Ovary (tissue), 3 donors: ENCODE results near the gene MUC2.

ENCODE experiments used
- CTCF ChIP-seq, 3 donors: fragments of 450-650 bp in 2 of 3; fragments of 200-600 bp in 1 of 3; IDR thresholded peaks; one replicate each; pipeline versions ENCODE4 v1.5.1 to v1.8.0; 2016 to 2022; ENCODE audit warnings: antibody characterized with exemption in 3 of 3, mild to moderate bottlenecking in 1 of 3
- EP300 ChIP-seq: sonication (generic); formaldehyde crosslinking; IDR thresholded peaks from one replicate; pipeline ENCODE4 v1.6.1; 2017; ENCODE audit warnings: antibody characterized with exemption
- POLR2A ChIP-seq: fragments of 450-650 bp; IDR thresholded peaks from one replicate; pipeline ENCODE4 v1.6.1; 2017; ENCODE audit warnings: antibody characterized with exemption, mild to moderate bottlenecking, moderate library complexity
- donor health status: DM: no; HTN: no; CAD: no.

- no peak for TF ChIP-seq CTCF (IDR thresholded peaks at IDR 0.05)
- TF ChIP-seq EP300: no peak
- TF ChIP-seq POLR2A: no peak
These were observed 25.1 kb downstream of the MUC2 start for GRCh38 chr11:1099519-1100355.
